HG03060 (cell line): Measurements from ENCODE around the gene TRIM17.

Experiments used
- ATAC-seq: cut with Tn5 transposase; IDR thresholded peaks from one replicate; pipeline ENCODE4 v1.9.1; 2021; ENCODE audit warnings: low read depth, moderate number of reproducible peaks; ENCODE audit not compliant: unreplicated experiment

Gene TRIM17

GRCh38 chr1:228371741-228372182 is 44.9 kb downstream of the TRIM17 start:
- ATAC-seq: no peak

GRCh38 chr1:228370941-228371740 is 45.5 kb downstream of the TRIM17 start:
- ATAC-seq: no peak

GRCh38 chr1:228370439-228370940 is 46.2 kb downstream of the TRIM17 start:
- ATAC-seq: no peak

GRCh38 chr1:228369608-228370438 is 46.8 kb downstream of the TRIM17 start:
- ATAC-seq: no peak

- no peak for ATAC-seq
These were observed 47.7 kb downstream of the TRIM17 start for GRCh38 chr1:228368801-228369607.

GRCh38 chr1:228367798-228368791 is 48.6 kb downstream of the TRIM17 start:
- ATAC-seq: no peak

GRCh38 chr1:228366866-228367741 is 49.6 kb downstream of the TRIM17 start:
- no peak for ATAC-seq

GRCh38 chr1:228366062-228366865 is 50.4 kb downstream of the TRIM17 start:
- no peak for ATAC-seq

GRCh38 chr1:228365271-228366061 is 51.2 kb downstream of the TRIM17 start:
- no peak for ATAC-seq

- ATAC-seq: no peak
These were observed 51.9 kb downstream of the TRIM17 start for GRCh38 chr1:228364706-228365213.

GRCh38 chr1:228364068-228364705 is 52.5 kb downstream of the TRIM17 start:
- no peak for ATAC-seq

GRCh38 chr1:228363686-228364067 is 53.0 kb downstream of the TRIM17 start:
- ATAC-seq: no peak

GRCh38 chr1:228362884-228363450 is 53.7 kb downstream of the TRIM17 start:
- no peak for ATAC-seq

- ATAC-seq: no peak
These were observed 54.3 kb downstream of the TRIM17 start for GRCh38 chr1:228362141-228362883.
